HEK293 (cell line): ENCODE measurements around the gene CMTM8.
A peak's percentile ranks its signal among the peaks of the same experiment; 100 is the strongest.

Source experiments
- CTCF ChIA-PET: fragments of 350-600 bp; formaldehyde crosslinking; extraction: SDS; loops from one replicate; lab custom pipeline; 2021; ENCODE audit warnings: antibody characterized with exemption; lab: Yijun Ruan, JAX
- POLR2A ChIA-PET: fragments of 300-600 bp; formaldehyde crosslinking; extraction: SDS; loops from one replicate; lab custom pipeline; 2020; ENCODE audit warnings: antibody characterized with exemption, inconsistent platforms; lab: Yijun Ruan, JAX
- H3K27ac ChIP-seq: fragments of 200-500 bp; sonication (Bioruptor generic); 2 replicates; pipeline ENCODE4 v1.5.1; 2014; ENCODE audit warnings: low read depth, low read length, control low read depth, inconsistent platforms; ENCODE audit errors: extremely low read depth
- H3K36me3 ChIP-seq, 2 experiments: fragments of 200-500 bp in 1 of 2; sonication (Bioruptor generic) in 1 of 2; 1 replicate in 1 of 2; 2 replicates in 1 of 2; pipeline ENCODE4 v1.5.1; 2014 to 2017; ENCODE audit warnings: inconsistent platforms in 2 of 2, low read length in 2 of 2; ENCODE audit not compliant: control insufficient read depth in 2 of 2, insufficient read depth in 1 of 2
- H3K4me1 ChIP-seq: fragments of 200-500 bp; sonication (Bioruptor generic); 2 replicates; pipeline ENCODE4 v1.5.1; 2014; ENCODE audit warnings: mild to moderate bottlenecking, low read length, inconsistent platforms; ENCODE audit not compliant: control insufficient read depth, insufficient read depth
- H3K4me3 ChIP-seq: 2 replicates; pipeline ENCODE4 v1.5.1; 2011; ENCODE audit warnings: low read depth, mild to moderate bottlenecking, control low read depth, low read length, moderate library complexity
- H3K9me3 ChIP-seq: fragments of 200-500 bp; sonication (Bioruptor generic); 2 replicates; pipeline ENCODE4 v1.5.1; 2014; ENCODE audit warnings: low read depth, low read length, inconsistent platforms; ENCODE audit not compliant: control insufficient read depth, insufficient read depth
- PRDM1 ChIP-seq: fragments of 450-650 bp; formaldehyde crosslinking; IDR thresholded peaks from 2 replicates; pipeline ENCODE4; 2016; ENCODE audit warnings: missing biosample characterization, missing genetic modification characterization
- SCRT2 ChIP-seq: fragments of 450-650 bp; formaldehyde crosslinking; IDR thresholded peaks from 2 replicates; pipeline ENCODE4 v1.5.1; 2016; ENCODE audit warnings: missing biosample characterization, missing genetic modification characterization
- ZBTB17 ChIP-seq: fragments of 450-650 bp; formaldehyde crosslinking; IDR thresholded peaks from 2 replicates; pipeline ENCODE4 v1.5.1; 2016; ENCODE audit warnings: missing biosample characterization, missing genetic modification characterization
- ZFP41 ChIP-seq: fragments of 450-650 bp; formaldehyde crosslinking; IDR thresholded peaks from 2 replicates; pipeline ENCODE4 v1.5.1; 2016; ENCODE audit warnings: missing biosample characterization, missing genetic modification characterization, borderline replicate concordance
- ZNF155 ChIP-seq: fragments of 450-650 bp; formaldehyde crosslinking; IDR thresholded peaks from 2 replicates; pipeline ENCODE4 v1.5.1; 2016; ENCODE audit warnings: missing biosample characterization, missing genetic modification characterization
- ZNF16 ChIP-seq: fragments of 450-650 bp; formaldehyde crosslinking; IDR thresholded peaks from 2 replicates; pipeline ENCODE4 v1.5.1; 2016; ENCODE audit warnings: low read depth, missing biosample characterization, missing genetic modification characterization
- ZNF239 ChIP-seq: fragments of 450-650 bp; formaldehyde crosslinking; IDR thresholded peaks from 2 replicates; pipeline ENCODE4 v1.5.1; 2016; ENCODE audit warnings: missing biosample characterization, missing genetic modification characterization
- ZNF341 ChIP-seq: fragments of 450-650 bp; formaldehyde crosslinking; IDR thresholded peaks from 2 replicates; pipeline ENCODE4; 2016; ENCODE audit warnings: low read depth, missing biosample characterization, missing genetic modification characterization
- ZNF624 ChIP-seq: fragments of 450-650 bp; formaldehyde crosslinking; IDR thresholded peaks from 2 replicates; pipeline ENCODE4 v1.5.1; 2017; ENCODE audit warnings: missing biosample characterization, missing genetic modification characterization
- ZNF654 ChIP-seq: fragments of 450-650 bp; formaldehyde crosslinking; IDR thresholded peaks from 2 replicates; pipeline ENCODE4 v1.5.1; 2016; ENCODE audit warnings: low read depth, missing biosample characterization, missing genetic modification characterization
- ZNF777 ChIP-seq: fragments of 450-650 bp; formaldehyde crosslinking; IDR thresholded peaks from 2 replicates; pipeline ENCODE4 v1.5.1; 2017; ENCODE audit warnings: missing biosample characterization, missing genetic modification characterization, borderline replicate concordance
- TF ChIP-seq, protein P1 (sequence below): fragments of 450-650 bp; formaldehyde crosslinking; IDR thresholded peaks from 2 replicates; pipeline ENCODE4 v1.5.1; 2016; ENCODE audit warnings: missing biosample characterization, missing genetic modification characterization
- TF ChIP-seq, protein P2 (sequence below): fragments of 450-650 bp; formaldehyde crosslinking; IDR thresholded peaks from 2 replicates; pipeline ENCODE4 v1.5.1; 2016; ENCODE audit warnings: missing biosample characterization, missing genetic modification characterization, low read depth
- TF ChIP-seq, protein P3 (sequence below): fragments of 450-650 bp; formaldehyde crosslinking; IDR thresholded peaks from 2 replicates; pipeline ENCODE4 v1.5.1; 2016; ENCODE audit warnings: missing biosample characterization, missing genetic modification characterization
- TF ChIP-seq, protein P4 (sequence below): fragments of 450-650 bp; formaldehyde crosslinking; conservative IDR thresholded peaks from 2 replicates; pipeline ENCODE4 v1.5.1; 2016; ENCODE audit warnings: low read depth, missing biosample characterization, missing genetic modification characterization
- TF ChIP-seq, protein P5 (sequence below): fragments of 450-650 bp; formaldehyde crosslinking; IDR thresholded peaks from 2 replicates; pipeline ENCODE4 v1.5.1; 2016; ENCODE audit warnings: missing biosample characterization, missing genetic modification characterization, borderline replicate concordance
- TF ChIP-seq, protein P6 (sequence below): fragments of 450-650 bp; IDR thresholded peaks from 2 replicates; pipeline ENCODE4 v1.5.1; 2018; ENCODE audit warnings: missing biosample characterization, mild to moderate bottlenecking, missing genetic modification characterization

The CMTM8 gene

DNA sequence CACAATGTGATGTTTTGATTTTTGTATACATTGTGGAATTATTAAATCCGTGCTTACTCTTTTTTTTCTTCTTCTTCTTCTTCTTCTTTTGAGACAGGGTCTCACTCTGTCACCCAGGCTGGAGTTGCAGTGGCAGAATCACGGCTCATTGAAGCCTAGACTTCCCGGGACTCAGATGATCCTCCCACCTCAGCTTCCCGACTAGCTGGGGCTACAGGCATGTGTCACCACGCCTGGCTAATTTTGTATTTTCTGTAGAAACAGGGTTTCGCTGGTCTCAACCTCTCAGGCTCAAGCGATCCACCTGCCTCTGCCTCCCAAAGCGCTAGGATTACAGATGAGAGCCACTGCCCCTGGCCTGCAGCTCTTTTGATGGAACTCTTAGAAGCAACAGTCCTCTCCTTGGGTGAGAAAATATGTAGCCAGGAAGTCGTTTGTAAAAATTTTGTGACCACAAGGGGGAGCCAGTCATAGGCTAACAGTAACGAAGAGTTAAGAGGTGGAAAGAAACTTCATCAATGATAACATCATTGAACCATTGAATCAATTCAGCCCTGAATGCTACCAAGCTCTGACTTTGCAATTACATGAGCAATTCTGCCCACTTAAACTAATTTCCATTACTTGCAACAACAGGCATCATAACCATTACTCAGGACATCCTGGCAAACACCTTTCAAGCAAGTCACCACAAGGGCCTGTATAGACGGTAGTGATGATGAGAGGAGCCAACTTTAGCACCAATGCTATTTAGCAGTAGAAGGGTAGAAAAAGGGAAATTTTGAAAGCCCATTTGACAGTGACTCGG, 136.5 kb downstream of the CMTM8 start:
- ChIA-PET POLR2A (interaction anchor here (0.7 kb wide), 1 partner anchor 93 kb away, joined by 3 read pairs; no protein-coding TSS in a partner anchor), CTCF (interaction anchor here (0.6 to 4.5 kb wide), 26 partner anchors 7 to 482 kb away, joined by 3 to 57 read pairs (median 4); no protein-coding TSS in a partner anchor)
- no peak overlapping the region for H3K27ac ChIP-seq
- no peak for TF ChIP-seq ZNF341
- no peak for TF ChIP-seq PRDM1 (tag by site-specific recombination)
- TF ChIP-seq, protein P1, sequence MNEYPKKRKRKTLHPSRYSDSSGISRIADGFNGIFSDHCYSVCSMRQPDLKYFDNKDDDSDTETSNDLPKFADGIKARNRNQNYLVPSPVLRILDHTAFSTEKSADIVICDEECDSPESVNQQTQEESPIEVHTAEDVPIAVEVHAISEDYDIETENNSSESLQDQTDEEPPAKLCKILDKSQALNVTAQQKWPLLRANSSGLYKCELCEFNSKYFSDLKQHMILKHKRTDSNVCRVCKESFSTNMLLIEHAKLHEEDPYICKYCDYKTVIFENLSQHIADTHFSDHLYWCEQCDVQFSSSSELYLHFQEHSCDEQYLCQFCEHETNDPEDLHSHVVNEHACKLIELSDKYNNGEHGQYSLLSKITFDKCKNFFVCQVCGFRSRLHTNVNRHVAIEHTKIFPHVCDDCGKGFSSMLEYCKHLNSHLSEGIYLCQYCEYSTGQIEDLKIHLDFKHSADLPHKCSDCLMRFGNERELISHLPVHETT (tag by site-specific recombination) = no peak
- 0 out of 2 replicates have a peak, but pooled peaks have one; percentile 26 for TF ChIP-seq ZBTB17
- TF ChIP-seq, protein P2, sequence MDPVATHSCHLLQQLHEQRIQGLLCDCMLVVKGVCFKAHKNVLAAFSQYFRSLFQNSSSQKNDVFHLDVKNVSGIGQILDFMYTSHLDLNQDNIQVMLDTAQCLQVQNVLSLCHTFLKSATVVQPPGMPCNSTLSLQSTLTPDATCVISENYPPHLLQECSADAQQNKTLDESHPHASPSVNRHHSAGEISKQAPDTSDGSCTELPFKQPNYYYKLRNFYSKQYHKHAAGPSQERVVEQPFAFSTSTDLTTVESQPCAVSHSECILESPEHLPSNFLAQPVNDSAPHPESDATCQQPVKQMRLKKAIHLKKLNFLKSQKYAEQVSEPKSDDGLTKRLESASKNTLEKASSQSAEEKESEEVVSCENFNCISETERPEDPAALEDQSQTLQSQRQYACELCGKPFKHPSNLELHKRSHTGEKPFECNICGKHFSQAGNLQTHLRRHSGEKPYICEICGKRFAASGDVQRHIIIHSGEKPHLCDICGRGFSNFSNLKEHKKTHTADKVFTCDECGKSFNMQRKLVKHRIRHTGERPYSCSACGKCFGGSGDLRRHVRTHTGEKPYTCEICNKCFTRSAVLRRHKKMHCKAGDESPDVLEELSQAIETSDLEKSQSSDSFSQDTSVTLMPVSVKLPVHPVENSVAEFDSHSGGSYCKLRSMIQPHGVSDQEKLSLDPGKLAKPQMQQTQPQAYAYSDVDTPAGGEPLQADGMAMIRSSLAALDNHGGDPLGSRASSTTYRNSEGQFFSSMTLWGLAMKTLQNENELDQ (tag by site-specific recombination) = no peak
- TF ChIP-seq, protein P3, sequence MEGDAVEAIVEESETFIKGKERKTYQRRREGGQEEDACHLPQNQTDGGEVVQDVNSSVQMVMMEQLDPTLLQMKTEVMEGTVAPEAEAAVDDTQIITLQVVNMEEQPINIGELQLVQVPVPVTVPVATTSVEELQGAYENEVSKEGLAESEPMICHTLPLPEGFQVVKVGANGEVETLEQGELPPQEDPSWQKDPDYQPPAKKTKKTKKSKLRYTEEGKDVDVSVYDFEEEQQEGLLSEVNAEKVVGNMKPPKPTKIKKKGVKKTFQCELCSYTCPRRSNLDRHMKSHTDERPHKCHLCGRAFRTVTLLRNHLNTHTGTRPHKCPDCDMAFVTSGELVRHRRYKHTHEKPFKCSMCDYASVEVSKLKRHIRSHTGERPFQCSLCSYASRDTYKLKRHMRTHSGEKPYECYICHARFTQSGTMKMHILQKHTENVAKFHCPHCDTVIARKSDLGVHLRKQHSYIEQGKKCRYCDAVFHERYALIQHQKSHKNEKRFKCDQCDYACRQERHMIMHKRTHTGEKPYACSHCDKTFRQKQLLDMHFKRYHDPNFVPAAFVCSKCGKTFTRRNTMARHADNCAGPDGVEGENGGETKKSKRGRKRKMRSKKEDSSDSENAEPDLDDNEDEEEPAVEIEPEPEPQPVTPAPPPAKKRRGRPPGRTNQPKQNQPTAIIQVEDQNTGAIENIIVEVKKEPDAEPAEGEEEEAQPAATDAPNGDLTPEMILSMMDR (tag by site-specific recombination) = 0 out of 2 replicates have a peak, but pooled peaks have one; percentile 20
- TF ChIP-seq ZNF624 (tag by site-specific recombination) = no peak
- TF ChIP-seq, protein P4, sequence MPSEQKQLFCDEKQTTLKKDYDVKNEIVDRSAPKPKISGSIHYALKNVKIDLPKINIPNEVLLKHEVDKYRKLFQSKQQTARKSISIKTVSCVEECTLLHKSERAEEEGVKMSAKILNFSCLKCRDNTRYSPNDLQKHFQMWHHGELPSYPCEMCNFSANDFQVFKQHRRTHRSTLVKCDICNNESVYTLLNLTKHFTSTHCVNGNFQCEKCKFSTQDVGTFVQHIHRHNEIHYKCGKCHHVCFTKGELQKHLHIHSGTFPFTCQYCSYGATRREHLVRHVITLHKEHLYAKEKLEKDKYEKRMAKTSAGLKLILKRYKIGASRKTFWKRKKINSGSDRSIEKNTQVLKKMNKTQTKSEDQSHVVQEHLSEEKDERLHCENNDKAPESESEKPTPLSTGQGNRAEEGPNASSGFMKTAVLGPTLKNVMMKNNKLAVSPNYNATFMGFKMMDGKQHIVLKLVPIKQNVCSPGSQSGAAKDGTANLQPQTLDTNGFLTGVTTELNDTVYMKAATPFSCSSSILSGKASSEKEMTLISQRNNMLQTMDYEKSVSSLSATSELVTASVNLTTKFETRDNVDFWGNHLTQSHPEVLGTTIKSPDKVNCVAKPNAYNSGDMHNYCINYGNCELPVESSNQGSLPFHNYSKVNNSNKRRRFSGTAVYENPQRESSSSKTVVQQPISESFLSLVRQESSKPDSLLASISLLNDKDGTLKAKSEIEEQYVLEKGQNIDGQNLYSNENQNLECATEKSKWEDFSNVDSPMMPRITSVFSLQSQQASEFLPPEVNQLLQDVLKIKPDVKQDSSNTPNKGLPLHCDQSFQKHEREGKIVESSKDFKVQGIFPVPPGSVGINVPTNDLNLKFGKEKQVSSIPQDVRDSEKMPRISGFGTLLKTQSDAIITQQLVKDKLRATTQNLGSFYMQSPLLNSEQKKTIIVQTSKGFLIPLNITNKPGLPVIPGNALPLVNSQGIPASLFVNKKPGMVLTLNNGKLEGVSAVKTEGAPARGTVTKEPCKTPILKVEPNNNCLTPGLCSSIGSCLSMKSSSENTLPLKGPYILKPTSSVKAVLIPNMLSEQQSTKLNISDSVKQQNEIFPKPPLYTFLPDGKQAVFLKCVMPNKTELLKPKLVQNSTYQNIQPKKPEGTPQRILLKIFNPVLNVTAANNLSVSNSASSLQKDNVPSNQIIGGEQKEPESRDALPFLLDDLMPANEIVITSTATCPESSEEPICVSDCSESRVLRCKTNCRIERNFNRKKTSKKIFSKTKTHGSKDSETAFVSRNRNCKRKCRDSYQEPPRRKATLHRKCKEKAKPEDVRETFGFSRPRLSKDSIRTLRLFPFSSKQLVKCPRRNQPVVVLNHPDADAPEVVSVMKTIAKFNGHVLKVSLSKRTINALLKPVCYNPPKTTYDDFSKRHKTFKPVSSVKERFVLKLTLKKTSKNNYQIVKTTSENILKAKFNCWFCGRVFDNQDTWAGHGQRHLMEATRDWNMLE = no peak
- TF ChIP-seq ZFP41 (tag by site-specific recombination) = no peak
- TF ChIP-seq SCRT2 (tag by site-specific recombination) = peak; percentile 46; the same call in 1 of the 2 replicates
- no peak for TF ChIP-seq ZNF777 (tag by site-specific recombination)
- peak; percentile 24 for TF ChIP-seq ZNF654 (tag by site-specific recombination)
- no peak for TF ChIP-seq ZNF239
- TF ChIP-seq, protein P5, sequence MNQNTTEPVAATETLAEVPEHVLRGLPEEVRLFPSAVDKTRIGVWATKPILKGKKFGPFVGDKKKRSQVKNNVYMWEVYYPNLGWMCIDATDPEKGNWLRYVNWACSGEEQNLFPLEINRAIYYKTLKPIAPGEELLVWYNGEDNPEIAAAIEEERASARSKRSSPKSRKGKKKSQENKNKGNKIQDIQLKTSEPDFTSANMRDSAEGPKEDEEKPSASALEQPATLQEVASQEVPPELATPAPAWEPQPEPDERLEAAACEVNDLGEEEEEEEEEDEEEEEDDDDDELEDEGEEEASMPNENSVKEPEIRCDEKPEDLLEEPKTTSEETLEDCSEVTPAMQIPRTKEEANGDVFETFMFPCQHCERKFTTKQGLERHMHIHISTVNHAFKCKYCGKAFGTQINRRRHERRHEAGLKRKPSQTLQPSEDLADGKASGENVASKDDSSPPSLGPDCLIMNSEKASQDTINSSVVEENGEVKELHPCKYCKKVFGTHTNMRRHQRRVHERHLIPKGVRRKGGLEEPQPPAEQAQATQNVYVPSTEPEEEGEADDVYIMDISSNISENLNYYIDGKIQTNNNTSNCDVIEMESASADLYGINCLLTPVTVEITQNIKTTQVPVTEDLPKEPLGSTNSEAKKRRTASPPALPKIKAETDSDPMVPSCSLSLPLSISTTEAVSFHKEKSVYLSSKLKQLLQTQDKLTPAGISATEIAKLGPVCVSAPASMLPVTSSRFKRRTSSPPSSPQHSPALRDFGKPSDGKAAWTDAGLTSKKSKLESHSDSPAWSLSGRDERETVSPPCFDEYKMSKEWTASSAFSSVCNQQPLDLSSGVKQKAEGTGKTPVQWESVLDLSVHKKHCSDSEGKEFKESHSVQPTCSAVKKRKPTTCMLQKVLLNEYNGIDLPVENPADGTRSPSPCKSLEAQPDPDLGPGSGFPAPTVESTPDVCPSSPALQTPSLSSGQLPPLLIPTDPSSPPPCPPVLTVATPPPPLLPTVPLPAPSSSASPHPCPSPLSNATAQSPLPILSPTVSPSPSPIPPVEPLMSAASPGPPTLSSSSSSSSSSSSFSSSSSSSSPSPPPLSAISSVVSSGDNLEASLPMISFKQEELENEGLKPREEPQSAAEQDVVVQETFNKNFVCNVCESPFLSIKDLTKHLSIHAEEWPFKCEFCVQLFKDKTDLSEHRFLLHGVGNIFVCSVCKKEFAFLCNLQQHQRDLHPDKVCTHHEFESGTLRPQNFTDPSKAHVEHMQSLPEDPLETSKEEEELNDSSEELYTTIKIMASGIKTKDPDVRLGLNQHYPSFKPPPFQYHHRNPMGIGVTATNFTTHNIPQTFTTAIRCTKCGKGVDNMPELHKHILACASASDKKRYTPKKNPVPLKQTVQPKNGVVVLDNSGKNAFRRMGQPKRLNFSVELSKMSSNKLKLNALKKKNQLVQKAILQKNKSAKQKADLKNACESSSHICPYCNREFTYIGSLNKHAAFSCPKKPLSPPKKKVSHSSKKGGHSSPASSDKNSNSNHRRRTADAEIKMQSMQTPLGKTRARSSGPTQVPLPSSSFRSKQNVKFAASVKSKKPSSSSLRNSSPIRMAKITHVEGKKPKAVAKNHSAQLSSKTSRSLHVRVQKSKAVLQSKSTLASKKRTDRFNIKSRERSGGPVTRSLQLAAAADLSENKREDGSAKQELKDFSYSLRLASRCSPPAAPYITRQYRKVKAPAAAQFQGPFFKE = no peak
- no peak for TF ChIP-seq ZNF16 (tag by site-specific recombination)
- TF ChIP-seq, protein P6, sequence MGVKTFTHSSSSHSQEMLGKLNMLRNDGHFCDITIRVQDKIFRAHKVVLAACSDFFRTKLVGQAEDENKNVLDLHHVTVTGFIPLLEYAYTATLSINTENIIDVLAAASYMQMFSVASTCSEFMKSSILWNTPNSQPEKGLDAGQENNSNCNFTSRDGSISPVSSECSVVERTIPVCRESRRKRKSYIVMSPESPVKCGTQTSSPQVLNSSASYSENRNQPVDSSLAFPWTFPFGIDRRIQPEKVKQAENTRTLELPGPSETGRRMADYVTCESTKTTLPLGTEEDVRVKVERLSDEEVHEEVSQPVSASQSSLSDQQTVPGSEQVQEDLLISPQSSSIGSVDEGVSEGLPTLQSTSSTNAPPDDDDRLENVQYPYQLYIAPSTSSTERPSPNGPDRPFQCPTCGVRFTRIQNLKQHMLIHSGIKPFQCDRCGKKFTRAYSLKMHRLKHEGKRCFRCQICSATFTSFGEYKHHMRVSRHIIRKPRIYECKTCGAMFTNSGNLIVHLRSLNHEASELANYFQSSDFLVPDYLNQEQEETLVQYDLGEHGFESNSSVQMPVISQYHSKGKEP (tag by site-specific recombination) = no peak
- TF ChIP-seq ZNF155 (tag by site-specific recombination) = no peak

More for the DNA sequence above, 136.5 kb downstream of the CMTM8 start:
- Histone ChIP-seq H3K9me3 (no peaks in the 10 kb centered on the region), H3K4me1 (no peaks in the 10 kb centered on the region), H3K36me3 (no peaks in the 10 kb centered on the region; a peak in 1 of 3 replicates), H3K4me3 (no peak overlapping the region)
